ENCODE data around the gene FBXO9. TPM values are rescaled to one million over a fixed set of nuclear protein-coding genes. Genes with fewer than 3 reads are reported as not detected.

The FBXO9 gene
- total and polyA plus RNA-seq, 12 donors = 42.7 to 396 (median 145) TPM

- WGBS, 4 donors = 80 to 94% (median 89%) methylated on average over 4 of the region's 4 CpGs
- intact Hi-C loops (cut with DNase I) = no loop called here
- no peak for DNase-seq
Measured at GRCh38 chr6:53125276-53125675, 60.1 kb downstream of the FBXO9 start.

GRCh38 chr6:53128842-53129241 lies 63.6 kb downstream of the FBXO9 start:
- Histone ChIP-seq H3K36me3 (replicated peaks in 1 of 2) (no peaks in the 10 kb centered on the region), H3K4me1 (replicated peaks in 1 of 2) (no peaks in the 10 kb centered on the region), H3K9me3 (replicated peaks in 1 of 3) (no peaks in the 10 kb centered on the region), H3K27ac (no peak overlapping the region), H3K4me3 (no peak overlapping the region), H3K27me3 (no peaks in the 10 kb centered on the region)
- 81 to 93% (median 88%) methylated on average over 5 of the region's 5 CpGs for WGBS, 4 donors
- no peak for DNase-seq
- TF ChIP-seq POLR2A (IDR thresholded peaks at IDR 0.05) (no peak), CTCF (IDR thresholded peaks at IDR 0.05) (no peak)
- intact Hi-C loops (cut with DNase I) = no loop called here

More at GRCh38 chr6:53125276-53125675, 60.1 kb downstream of the FBXO9 start:
- Histone ChIP-seq H3K4me1 (replicated peaks in 1 of 2) (no peaks in the 10 kb centered on the region), H3K36me3 (replicated peaks in 1 of 2) (no peaks in the 10 kb centered on the region), H3K9me3 (replicated peaks in 1 of 3) (no peaks in the 10 kb centered on the region), H3K27me3 (no peaks in the 10 kb centered on the region), H3K4me3 (no peak overlapping the region), H3K27ac (no peak overlapping the region)
- TF ChIP-seq CTCF (IDR thresholded peaks at IDR 0.05) (no peak), POLR2A (IDR thresholded peaks at IDR 0.05) (no peak)

- no peaks in the 10 kb centered on the region for H3K9me3 ChIP-seq (replicated peaks in 1 of 3)
- no peaks in the 10 kb centered on the region for H3K27me3 ChIP-seq
- no peak overlapping the region for H3K4me3 ChIP-seq
- DNase-seq = no peak
- H3K4me1 ChIP-seq (replicated peaks in 1 of 2) = no peaks in the 10 kb centered on the region
- no peak overlapping the region for H3K27ac ChIP-seq
- WGBS, 4 donors = 81 to 85% (median 83%) methylated on average over 6 of the region's 6 CpGs
- H3K36me3 ChIP-seq (replicated peaks in 1 of 2) = no peaks in the 10 kb centered on the region
- TF ChIP-seq CTCF (IDR thresholded peaks at IDR 0.05) = no peak
- TF ChIP-seq POLR2A (IDR thresholded peaks at IDR 0.05) = no peak
- intact Hi-C loops (cut with DNase I) = no loop called here
Measured at GRCh38 chr6:53130569-53131290, 65.5 kb downstream of the FBXO9 start.

- H3K4me1 ChIP-seq (replicated peaks in 1 of 2) = no peaks in the 10 kb centered on the region
- H3K4me3 ChIP-seq = no peak overlapping the region
- TF ChIP-seq POLR2A (IDR thresholded peaks at IDR 0.05) = no peak
- TF ChIP-seq CTCF (IDR thresholded peaks at IDR 0.05) = no peak
- WGBS, 4 donors = 86 to 94% (median 92%) methylated on average over 9 to 16 of the region's 16 CpGs
- intact Hi-C loops (cut with DNase I) = no loop called here
- no peak overlapping the region for H3K27ac ChIP-seq
- no peak for DNase-seq
- H3K36me3 ChIP-seq (replicated peaks in 1 of 2) = no peaks in the 10 kb centered on the region
- H3K27me3 ChIP-seq = no peaks in the 10 kb centered on the region
- H3K9me3 ChIP-seq (replicated peaks in 1 of 3) = no peaks in the 10 kb centered on the region
Measured at GRCh38 chr6:53133961-53134360, 68.8 kb downstream of the FBXO9 start.
